Measurements from ENCODE around the gene ZSWIM6.

- no peak for TF ChIP-seq CTCF (conservative IDR thresholded peaks at IDR 0.05; ENCODE audit: low read length)
- no peak for TF ChIP-seq EZH2phosphoT487 (IDR thresholded peaks at IDR 0.05; ENCODE audit: borderline replicate concordance, low read depth, low read length)
Measured at GRCh38 chr5:61507232-61507631, 175.2 kb downstream of the ZSWIM6 start.
